ENCODE data around the gene DSE.
"Not testable (repeated sequence)": the region's sequence is repeated elsewhere in the genome, so short reads cannot be mapped to it uniquely, and the experiment has no call there.

Gene DSE

GRCh38 chr6:116370760-116371119 lies at the start of gene DSE:
Gene DSE, plus strand, starts transcription at chr6:116370947. Its CDS starts 28,304 bp downstream, at chr6:116399251.
- DNase-seq, result peak; percentile 31

GRCh38 chr6:116321933-116322332 lies 48.8 kb upstream of the DSE start:
- DNase-seq, result not testable (repeated sequence)

- DNase-seq, result no peak
Measured at GRCh38 chr6:116323863-116324262, 46.9 kb upstream of the DSE start.

GRCh38 chr6:116325634-116326132 lies 45.1 kb upstream of the DSE start:
- DNase-seq, result not testable (repeated sequence)

- no peak for DNase-seq
Measured at GRCh38 chr6:116326181-116326671, 44.5 kb upstream of the DSE start.

GRCh38 chr6:116326996-116327395 lies 43.8 kb upstream of the DSE start:
- no peak for DNase-seq

GRCh38 chr6:116327803-116328527 lies 42.8 kb upstream of the DSE start:
- no peak for DNase-seq

GRCh38 chr6:116328528-116328903 lies 42.2 kb upstream of the DSE start:
- no peak for DNase-seq

- DNase-seq, result no peak
Measured at GRCh38 chr6:116329156-116329555, 41.6 kb upstream of the DSE start.

- DNase-seq, result no peak
Measured at GRCh38 chr6:116330511-116330910, 40.2 kb upstream of the DSE start.

GRCh38 chr6:116332096-116332495 lies 38.7 kb upstream of the DSE start:
- DNase-seq, result no peak

- not testable (repeated sequence) for DNase-seq
Measured at GRCh38 chr6:116334638-116335409, 35.9 kb upstream of the DSE start.

GRCh38 chr6:116335612-116336215 lies 35.0 kb upstream of the DSE start:
- DNase-seq, result no peak

GRCh38 chr6:116338943-116339342 lies 31.8 kb upstream of the DSE start:
- DNase-seq, result no peak

- not testable (repeated sequence) for DNase-seq
Measured at GRCh38 chr6:116340625-116341024, 30.1 kb upstream of the DSE start.

- DNase-seq, result no peak
Measured at GRCh38 chr6:116349216-116349615, 21.5 kb upstream of the DSE start.

GRCh38 chr6:116351101-116351500 lies 19.6 kb upstream of the DSE start:
- no peak for DNase-seq

GRCh38 chr6:116352515-116353471 lies 18.0 kb upstream of the DSE start:
- DNase-seq, result no peak

- DNase-seq, result no peak
Measured at GRCh38 chr6:116354236-116354635, 16.5 kb upstream of the DSE start.

- no peak for DNase-seq
Measured at GRCh38 chr6:116355796-116356195, 15.0 kb upstream of the DSE start.

- DNase-seq, result no peak
Measured at GRCh38 chr6:116359131-116359530, 11.6 kb upstream of the DSE start.

GRCh38 chr6:116359835-116360234 lies 10.9 kb upstream of the DSE start:
- no peak for DNase-seq

Data from DMS79 treated with DMSO at 0.1 percent for 48 hours (cell line).